ENCODE measurements around the gene PLCH1. TPM values are rescaled to one million over a fixed set of nuclear protein-coding genes. Genes with fewer than 3 reads are reported as not detected.

PLCH1 gene
- total RNA-seq, 2 experiments from 2014 or later = 0.06 TPM; not detected in 1

DNA sequence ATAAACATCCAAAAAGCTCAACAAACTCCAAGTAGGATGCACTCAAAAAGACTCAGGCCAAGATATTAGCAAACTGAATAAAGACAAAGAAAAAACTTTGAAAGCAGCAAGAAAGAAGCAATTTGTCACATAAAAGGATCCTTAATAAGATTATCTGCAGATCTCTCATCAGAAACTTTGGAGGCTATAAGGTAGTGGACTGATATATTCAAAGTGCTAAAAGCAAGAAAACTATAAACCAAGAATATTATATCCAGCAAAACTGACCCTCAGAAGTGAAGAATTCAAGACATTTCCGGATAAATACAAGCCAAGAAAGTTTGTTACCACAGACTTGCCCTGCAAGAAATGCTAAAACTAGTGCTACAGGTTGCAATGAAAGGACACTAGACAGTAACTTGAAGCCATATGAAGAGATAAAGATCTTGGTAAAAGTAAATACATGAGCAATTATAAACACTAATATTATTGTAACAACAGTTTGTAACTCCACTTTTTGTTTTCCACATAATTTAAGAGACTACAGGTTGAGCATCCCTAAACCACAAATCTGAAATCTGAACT, 37.6 kb upstream of the PLCH1 start:
- Histone ChIP-seq H3K79me2 (ENCODE audit: insufficient read depth, low read depth, low read length) (no peaks in the 10 kb centered on the region), H3K4me3 (ENCODE audit: low read depth, low read length, poor library complexity, severe bottlenecking) (no peak overlapping the region), H3K36me3 (ENCODE audit: insufficient read depth, low read length) (no peaks in the 10 kb centered on the region), H3K4me1 (ENCODE audit: insufficient read depth, low read length, poor library complexity, severe bottlenecking) (no peaks in the 10 kb centered on the region), H3K9me3 (ENCODE audit: low read length) (no peaks in the 10 kb centered on the region), H3K9me2 (ENCODE audit: insufficient read depth, low read length) (no peaks in the 10 kb centered on the region), H4K20me1 (ENCODE audit: insufficient read depth, low read length) (no peaks in the 10 kb centered on the region), H3K4me2 (ENCODE audit: low read length) (no peak overlapping the region), H2AFZ (ENCODE audit: low read length) (no peak overlapping the region), H3K27ac (ENCODE audit: low read depth, low read length, poor library complexity, severe bottlenecking) (no peak overlapping the region)
- CTCF ChIA-PET (ENCODE audit: unreplicated experiment) = no interaction called here
- DNase-seq (ENCODE audit: low spot score) = no peak
- no TSS peak for BruUV-seq (replicated peaks)
- POLR2A ChIA-PET = no interaction called here
- TF ChIP-seq, protein P1, sequence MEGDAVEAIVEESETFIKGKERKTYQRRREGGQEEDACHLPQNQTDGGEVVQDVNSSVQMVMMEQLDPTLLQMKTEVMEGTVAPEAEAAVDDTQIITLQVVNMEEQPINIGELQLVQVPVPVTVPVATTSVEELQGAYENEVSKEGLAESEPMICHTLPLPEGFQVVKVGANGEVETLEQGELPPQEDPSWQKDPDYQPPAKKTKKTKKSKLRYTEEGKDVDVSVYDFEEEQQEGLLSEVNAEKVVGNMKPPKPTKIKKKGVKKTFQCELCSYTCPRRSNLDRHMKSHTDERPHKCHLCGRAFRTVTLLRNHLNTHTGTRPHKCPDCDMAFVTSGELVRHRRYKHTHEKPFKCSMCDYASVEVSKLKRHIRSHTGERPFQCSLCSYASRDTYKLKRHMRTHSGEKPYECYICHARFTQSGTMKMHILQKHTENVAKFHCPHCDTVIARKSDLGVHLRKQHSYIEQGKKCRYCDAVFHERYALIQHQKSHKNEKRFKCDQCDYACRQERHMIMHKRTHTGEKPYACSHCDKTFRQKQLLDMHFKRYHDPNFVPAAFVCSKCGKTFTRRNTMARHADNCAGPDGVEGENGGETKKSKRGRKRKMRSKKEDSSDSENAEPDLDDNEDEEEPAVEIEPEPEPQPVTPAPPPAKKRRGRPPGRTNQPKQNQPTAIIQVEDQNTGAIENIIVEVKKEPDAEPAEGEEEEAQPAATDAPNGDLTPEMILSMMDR (conservative IDR thresholded peaks at IDR 0.05; ENCODE audit: low read length) = no peak
- no peak for TF ChIP-seq EZH2phosphoT487 (IDR thresholded peaks at IDR 0.05; ENCODE audit: borderline replicate concordance, low read depth, low read length)
- intact Hi-C loops (cut with micrococcal nuclease; ENCODE audit: unreplicated experiment) = no loop called here

DNA sequence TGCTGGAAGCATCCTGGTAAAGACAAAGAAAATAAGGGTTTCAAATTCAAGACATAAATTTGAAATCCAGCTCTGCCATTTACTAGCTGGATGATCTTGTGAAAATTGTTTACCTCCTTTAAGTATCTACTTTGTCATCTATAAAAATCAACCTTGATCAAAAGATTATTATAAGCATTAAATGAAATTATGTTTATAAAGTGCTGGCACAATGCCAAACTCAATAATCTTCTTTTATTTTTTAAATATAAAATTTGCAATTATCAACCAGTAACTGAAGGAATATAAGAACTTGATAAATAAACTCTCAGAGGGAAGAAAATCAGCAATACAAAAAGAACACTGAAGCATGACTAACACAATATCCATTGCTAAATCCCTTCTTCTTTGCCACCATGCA, 35.4 kb upstream of the PLCH1 start:
- ChIA-PET POLR2A (interaction anchor here (0.8 kb wide), 1 partner anchor 196 kb away, joined by 3 read pairs; no protein-coding TSS in a partner anchor), CTCF (ENCODE audit: unreplicated experiment) (no interaction called here)
- H3K9me2 ChIP-seq (ENCODE audit: insufficient read depth, low read length) = no peaks in the 10 kb centered on the region
- H3K4me3 ChIP-seq (ENCODE audit: low read depth, low read length, poor library complexity, severe bottlenecking) = no peak overlapping the region
- no peaks in the 10 kb centered on the region for H4K20me1 ChIP-seq (ENCODE audit: insufficient read depth, low read length)
- H3K79me2 ChIP-seq (ENCODE audit: insufficient read depth, low read depth, low read length) = no peaks in the 10 kb centered on the region
- H2AFZ ChIP-seq (ENCODE audit: low read length) = no peak overlapping the region
- no peak for DNase-seq (ENCODE audit: low spot score)
- no peaks in the 10 kb centered on the region for H3K4me1 ChIP-seq (ENCODE audit: insufficient read depth, low read length, poor library complexity, severe bottlenecking)
- no peaks in the 10 kb centered on the region for H3K36me3 ChIP-seq (ENCODE audit: insufficient read depth, low read length)
- H3K9me3 ChIP-seq (ENCODE audit: low read length) = no peaks in the 10 kb centered on the region
- no peak overlapping the region for H3K4me2 ChIP-seq (ENCODE audit: low read length)
- TF ChIP-seq EZH2phosphoT487 (IDR thresholded peaks at IDR 0.05; ENCODE audit: borderline replicate concordance, low read depth, low read length) = no peak
- TF ChIP-seq, protein P1 (conservative IDR thresholded peaks at IDR 0.05; ENCODE audit: low read length) = no peak
- H3K27ac ChIP-seq (ENCODE audit: low read depth, low read length, poor library complexity, severe bottlenecking) = no peak overlapping the region
- no TSS peak for BruUV-seq (replicated peaks)
- intact Hi-C loops (cut with micrococcal nuclease; ENCODE audit: unreplicated experiment) = no loop called here

DNA sequence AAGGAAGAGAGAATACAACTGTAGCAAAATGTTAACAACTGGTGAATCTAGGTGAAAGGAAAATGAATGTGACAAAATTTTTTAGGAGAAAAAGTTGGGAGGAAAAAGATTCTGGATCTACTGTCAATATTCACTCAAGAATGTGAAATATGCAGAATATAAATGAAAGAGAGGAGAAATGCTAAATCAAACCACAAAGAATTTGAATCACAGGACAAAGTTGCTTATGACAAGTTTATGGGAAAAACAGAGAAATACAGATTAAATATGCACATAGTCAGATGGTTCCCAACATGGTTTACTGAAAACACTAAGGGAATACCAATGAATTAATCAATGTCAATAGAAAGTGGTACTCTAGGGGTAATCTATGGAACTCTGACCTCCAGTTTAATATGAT, 33.6 kb upstream of the PLCH1 start:
- DNase-seq (ENCODE audit: low spot score) = no peak
- BruUV-seq (replicated peaks) = no TSS peak
- no peaks in the 10 kb centered on the region for H3K4me1 ChIP-seq (ENCODE audit: insufficient read depth, low read length, poor library complexity, severe bottlenecking)
- no peaks in the 10 kb centered on the region for H3K79me2 ChIP-seq (ENCODE audit: insufficient read depth, low read depth, low read length)
- ChIA-PET POLR2A (no interaction called here), CTCF (ENCODE audit: unreplicated experiment) (no interaction called here)
- H3K9me2 ChIP-seq (ENCODE audit: insufficient read depth, low read length) = no peaks in the 10 kb centered on the region
- H3K36me3 ChIP-seq (ENCODE audit: insufficient read depth, low read length) = no peaks in the 10 kb centered on the region
- TF ChIP-seq EZH2phosphoT487 (IDR thresholded peaks at IDR 0.05; ENCODE audit: borderline replicate concordance, low read depth, low read length) = no peak
- H2AFZ ChIP-seq (ENCODE audit: low read length) = no peak overlapping the region
- no peaks in the 10 kb centered on the region for H4K20me1 ChIP-seq (ENCODE audit: insufficient read depth, low read length)
- intact Hi-C loops (cut with micrococcal nuclease; ENCODE audit: unreplicated experiment) = no loop called here
- no peak overlapping the region for H3K27ac ChIP-seq (ENCODE audit: low read depth, low read length, poor library complexity, severe bottlenecking)
- H3K4me3 ChIP-seq (ENCODE audit: low read depth, low read length, poor library complexity, severe bottlenecking) = no peak overlapping the region
- no peak overlapping the region for H3K4me2 ChIP-seq (ENCODE audit: low read length)
- H3K9me3 ChIP-seq (ENCODE audit: low read length) = no peaks in the 10 kb centered on the region

Measured in OCI-LY7 (cell line).